ENCODE data around the gene DGKD.

The DGKD gene

DNA sequence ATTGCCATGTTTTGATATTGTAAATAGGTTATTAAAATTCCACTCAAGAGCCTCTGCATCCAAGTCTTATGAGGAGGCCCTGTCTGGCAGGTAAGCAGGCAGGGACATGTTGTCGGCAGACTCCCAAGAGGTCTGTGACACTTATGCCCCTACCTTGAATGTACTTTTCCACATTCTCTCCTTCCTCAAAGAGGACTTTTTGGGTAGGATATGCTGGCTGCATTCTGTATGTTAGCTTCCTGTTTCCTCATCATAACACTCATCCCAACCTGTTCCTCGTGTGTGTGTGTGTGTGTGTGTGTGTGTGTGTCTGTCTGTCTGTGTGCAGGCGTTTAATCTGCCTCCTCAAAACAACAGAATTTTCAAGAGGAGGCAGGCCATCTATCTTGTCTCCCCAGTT lies 137.0 kb downstream of the DGKD start:
- DNase-seq = no peak
- no CpG with 5 or more reads among the region's 3 CpGs for WGBS (ENCODE audit: insufficient coverage)
- H3K27ac ChIP-seq (ENCODE audit: insufficient read depth in 1 of 2, low read depth in 1 of 2, low read length in 2 of 2, poor library complexity in 1 of 2, severe bottlenecking in 2 of 2) = no peak overlapping the region
- H3K36me3 ChIP-seq (ENCODE audit: control insufficient read depth in 4 of 4, insufficient read depth in 4 of 4, low read length in 3 of 4) = peaks cover 3 to 47% (median 9%) of the 10 kb centered on the region in 4 experiments
- CTCF ChIA-PET = no interaction called here
- H3K4me3 ChIP-seq (ENCODE audit: control insufficient read depth in 1 of 7, extremely low read depth in 1 of 7, insufficient read depth in 4 of 7, low read depth in 2 of 7, low read length in 6 of 7) = no peak overlapping the region
- no peaks in the 10 kb centered on the region for H3K9me3 ChIP-seq (ENCODE audit: control extremely low read depth in 1 of 5, control insufficient read depth in 4 of 5, insufficient read depth in 2 of 5, low read depth in 1 of 5, low read length in 4 of 5)
- no peaks in the 10 kb centered on the region for H3K4me1 ChIP-seq (ENCODE audit: control extremely low read depth in 1 of 4, control insufficient read depth in 4 of 4, insufficient read depth in 4 of 4, low read length in 3 of 4)
- no peaks in the 10 kb centered on the region for H3K27me3 ChIP-seq (replicated peaks in 2 of 5; ENCODE audit: control insufficient read depth in 4 of 5, insufficient read depth in 5 of 5, low read length in 4 of 5)
- POLR2A ChIA-PET = interaction anchor here (0.7 kb wide), 1 partner anchor 9 kb away, joined by 3 read pairs; no protein-coding TSS in a partner anchor

DNA sequence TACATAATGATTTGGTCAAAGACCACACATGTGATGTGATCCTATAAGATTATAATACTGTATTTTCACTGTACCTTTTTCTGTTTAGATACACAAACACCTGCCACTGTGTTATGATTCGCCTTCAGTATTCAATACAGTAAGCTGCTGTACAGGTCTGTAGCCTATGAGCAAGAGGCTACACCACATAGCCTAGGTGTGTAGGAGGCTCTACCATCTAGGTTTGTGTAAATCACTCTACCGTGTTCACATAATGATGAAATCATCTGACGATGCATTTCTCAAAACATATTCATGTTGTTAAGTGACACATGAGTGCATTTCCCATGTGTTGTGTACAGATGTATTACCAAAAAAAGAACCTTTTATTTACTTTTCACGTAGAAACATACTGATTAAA lies 137.8 kb downstream of the DGKD start:
- Histone ChIP-seq H3K27me3 (replicated peaks in 2 of 5; ENCODE audit: control insufficient read depth in 4 of 5, insufficient read depth in 5 of 5, low read length in 4 of 5) (no peaks in the 10 kb centered on the region), H3K36me3 (ENCODE audit: control insufficient read depth in 4 of 4, insufficient read depth in 4 of 4, low read length in 3 of 4) (peaks cover 3 to 41% (median 10%) of the 10 kb centered on the region in 4 experiments), H3K9me3 (ENCODE audit: control extremely low read depth in 1 of 5, control insufficient read depth in 4 of 5, insufficient read depth in 2 of 5, low read depth in 1 of 5, low read length in 4 of 5) (no peaks in the 10 kb centered on the region), H3K4me3 (ENCODE audit: control insufficient read depth in 1 of 7, extremely low read depth in 1 of 7, insufficient read depth in 4 of 7, low read depth in 2 of 7, low read length in 6 of 7) (no peak overlapping the region), H3K4me1 (ENCODE audit: control extremely low read depth in 1 of 4, control insufficient read depth in 4 of 4, insufficient read depth in 4 of 4, low read length in 3 of 4) (no peaks in the 10 kb centered on the region), H3K27ac (ENCODE audit: insufficient read depth in 1 of 2, low read depth in 1 of 2, low read length in 2 of 2, poor library complexity in 1 of 2, severe bottlenecking in 2 of 2) (no peak overlapping the region)
- 94% methylated on average over 2 of the region's 4 CpGs for WGBS (ENCODE audit: insufficient coverage)
- CTCF ChIA-PET = no interaction called here
- no peak for DNase-seq
- POLR2A ChIA-PET = interaction anchor here (0.7 kb wide), 1 partner anchor 9 kb away, joined by 3 read pairs; no protein-coding TSS in a partner anchor

DNA sequence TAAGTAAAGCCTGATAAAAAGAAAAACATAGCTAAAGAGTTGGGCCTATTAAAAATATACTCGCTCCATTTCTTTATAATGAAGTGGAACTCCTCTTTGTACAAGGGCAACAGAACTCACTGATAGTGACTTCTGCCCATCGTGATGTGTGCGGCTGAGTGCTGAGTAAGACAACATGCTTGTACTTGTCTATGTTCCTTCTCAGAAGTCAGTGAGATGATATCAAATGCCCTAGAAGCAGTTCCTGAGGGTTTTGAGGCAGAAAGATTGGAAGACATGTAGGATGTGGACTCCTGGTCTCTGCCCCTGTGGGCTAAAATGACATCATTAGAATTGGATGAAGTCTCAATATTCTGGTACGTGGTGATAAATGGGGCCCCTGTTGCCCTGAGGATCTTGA lies 138.5 kb downstream of the DGKD start:
- Histone ChIP-seq H3K36me3 (ENCODE audit: control insufficient read depth in 4 of 4, insufficient read depth in 4 of 4, low read length in 3 of 4) (peaks cover 3 to 43% (median 11%) of the 10 kb centered on the region in 4 experiments), H3K4me3 (ENCODE audit: control insufficient read depth in 1 of 7, extremely low read depth in 1 of 7, insufficient read depth in 4 of 7, low read depth in 2 of 7, low read length in 6 of 7) (no peak overlapping the region), H3K4me1 (ENCODE audit: control extremely low read depth in 1 of 4, control insufficient read depth in 4 of 4, insufficient read depth in 4 of 4, low read length in 3 of 4) (peaks cover 0 to 7% (median 3%) of the 10 kb centered on the region in 4 experiments), H3K27ac (ENCODE audit: insufficient read depth in 1 of 2, low read depth in 1 of 2, low read length in 2 of 2, poor library complexity in 1 of 2, severe bottlenecking in 2 of 2) (no peak overlapping the region), H3K27me3 (replicated peaks in 2 of 5; ENCODE audit: control insufficient read depth in 4 of 5, insufficient read depth in 5 of 5, low read length in 4 of 5) (no peaks in the 10 kb centered on the region), H3K9me3 (ENCODE audit: control extremely low read depth in 1 of 5, control insufficient read depth in 4 of 5, insufficient read depth in 2 of 5, low read depth in 1 of 5, low read length in 4 of 5) (no peaks in the 10 kb centered on the region)
- CTCF ChIA-PET = no interaction called here
- 96% methylated on average over 3 of the region's 4 CpGs for WGBS (ENCODE audit: insufficient coverage)
- POLR2A ChIA-PET = no interaction called here
- DNase-seq = no peak

DNA sequence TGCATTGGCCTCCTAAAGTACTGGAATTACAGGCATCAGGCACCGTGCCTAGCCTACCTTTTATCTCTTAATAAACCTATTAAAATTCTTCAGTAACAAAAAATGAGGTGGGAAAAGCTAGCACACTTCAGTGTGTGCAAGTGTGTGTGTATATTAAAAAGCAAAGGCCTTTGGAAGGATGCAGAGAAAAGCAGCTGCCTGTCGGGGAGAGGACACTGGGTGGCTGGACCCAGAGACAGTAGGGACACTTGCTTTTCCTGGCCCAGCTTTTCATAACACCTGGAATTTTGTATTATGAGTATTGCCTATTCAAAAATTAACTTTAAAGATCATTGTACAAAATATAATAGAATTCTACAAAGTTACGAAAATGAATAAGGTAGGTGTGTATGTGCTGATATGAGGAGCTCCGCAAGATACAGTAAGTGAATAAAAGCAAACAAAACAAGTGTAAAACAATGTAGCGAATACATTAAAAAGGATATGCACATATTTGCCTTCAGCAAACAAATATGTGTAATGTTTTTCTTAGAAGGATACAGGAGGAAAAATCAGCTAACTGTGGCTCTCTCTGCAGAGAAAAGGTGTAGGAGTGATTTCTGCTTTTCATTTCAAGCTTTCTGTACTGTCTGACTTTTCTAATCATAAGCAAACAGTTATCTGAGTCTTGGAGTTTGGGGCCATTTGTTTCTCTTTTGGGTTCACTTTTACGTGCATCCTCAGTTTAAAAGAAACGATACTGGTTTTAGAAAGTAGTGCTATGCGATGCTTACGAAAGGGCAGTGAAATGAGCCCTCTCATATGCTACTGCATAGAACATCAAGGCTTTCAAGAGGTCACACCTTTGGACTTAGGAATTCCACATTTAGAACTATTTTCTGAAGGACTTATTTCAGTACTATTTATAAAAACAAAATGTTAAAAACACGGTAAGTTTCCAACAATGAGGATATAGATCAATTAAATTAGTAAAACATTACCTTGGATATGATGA lies 141.5 kb downstream of the DGKD start:
- Histone ChIP-seq H3K36me3 (ENCODE audit: control insufficient read depth in 4 of 4, insufficient read depth in 4 of 4, low read length in 3 of 4) (peaks cover 3 to 26% (median 11%) of the 10 kb centered on the region in 4 experiments), H3K27me3 (replicated peaks in 2 of 5; ENCODE audit: control insufficient read depth in 4 of 5, insufficient read depth in 5 of 5, low read length in 4 of 5) (no peaks in the 10 kb centered on the region), H3K27ac (ENCODE audit: insufficient read depth in 1 of 2, low read depth in 1 of 2, low read length in 2 of 2, poor library complexity in 1 of 2, severe bottlenecking in 2 of 2) (no peak overlapping the region), H3K9me3 (ENCODE audit: control extremely low read depth in 1 of 5, control insufficient read depth in 4 of 5, insufficient read depth in 2 of 5, low read depth in 1 of 5, low read length in 4 of 5) (no peaks in the 10 kb centered on the region), H3K4me1 (ENCODE audit: control extremely low read depth in 1 of 4, control insufficient read depth in 4 of 4, insufficient read depth in 4 of 4, low read length in 3 of 4) (peaks cover 0 to 20% (median 6%) of the 10 kb centered on the region in 4 experiments), H3K4me3 (ENCODE audit: control insufficient read depth in 1 of 7, extremely low read depth in 1 of 7, insufficient read depth in 4 of 7, low read depth in 2 of 7, low read length in 6 of 7) (no peak overlapping the region)
- no peak for DNase-seq
- CTCF ChIA-PET = no interaction called here
- 93% methylated on average over 3 of the region's 10 CpGs for WGBS (ENCODE audit: insufficient coverage)
- POLR2A ChIA-PET = no interaction called here

DNA sequence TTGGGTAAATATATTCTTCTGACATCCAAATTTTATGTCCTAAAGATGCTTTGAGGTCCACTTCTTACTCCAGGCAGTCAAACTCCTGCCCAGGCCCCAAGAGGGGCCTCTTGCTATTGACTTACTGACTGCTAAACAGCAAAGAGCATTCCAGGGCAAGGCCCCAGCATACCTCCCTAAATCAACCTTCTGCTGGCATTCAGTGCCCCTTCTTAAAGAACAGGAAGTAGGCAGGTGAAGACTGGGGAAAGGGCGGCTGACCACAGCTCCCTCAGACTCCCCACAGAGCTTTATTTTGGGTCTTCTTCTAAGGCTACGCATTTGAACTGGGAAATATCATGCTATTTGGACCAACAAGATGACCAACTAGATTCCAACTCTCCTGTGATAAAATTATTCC lies 143.4 kb downstream of the DGKD start:
- H3K27me3 ChIP-seq (replicated peaks in 2 of 5; ENCODE audit: control insufficient read depth in 4 of 5, insufficient read depth in 5 of 5, low read length in 4 of 5) = no peaks in the 10 kb centered on the region
- H3K4me3 ChIP-seq (ENCODE audit: control insufficient read depth in 1 of 7, extremely low read depth in 1 of 7, insufficient read depth in 4 of 7, low read depth in 2 of 7, low read length in 6 of 7) = no peak overlapping the region
- 80% methylated on average over 2 of the region's 2 CpGs for WGBS (ENCODE audit: insufficient coverage)
- H3K9me3 ChIP-seq (ENCODE audit: control extremely low read depth in 1 of 5, control insufficient read depth in 4 of 5, insufficient read depth in 2 of 5, low read depth in 1 of 5, low read length in 4 of 5) = peaks cover 2 to 10% (median 4%) of the 10 kb centered on the region in 5 experiments
- H3K4me1 ChIP-seq (ENCODE audit: control extremely low read depth in 1 of 4, control insufficient read depth in 4 of 4, insufficient read depth in 4 of 4, low read length in 3 of 4) = peaks cover 0 to 20% (median 6%) of the 10 kb centered on the region in 4 experiments
- no peak overlapping the region for H3K27ac ChIP-seq (ENCODE audit: insufficient read depth in 1 of 2, low read depth in 1 of 2, low read length in 2 of 2, poor library complexity in 1 of 2, severe bottlenecking in 2 of 2)
- CTCF ChIA-PET = interaction anchor here (0.9 kb wide), 1 partner anchor 14 kb away, joined by 4 read pairs; no protein-coding TSS in a partner anchor
- peak in 1 of 3 donors; percentile 18 for DNase-seq
- POLR2A ChIA-PET = no interaction called here
- peaks cover 4 to 33% (median 19%) of the 10 kb centered on the region in 4 experiments for H3K36me3 ChIP-seq (ENCODE audit: control insufficient read depth in 4 of 4, insufficient read depth in 4 of 4, low read length in 3 of 4)

DNA sequence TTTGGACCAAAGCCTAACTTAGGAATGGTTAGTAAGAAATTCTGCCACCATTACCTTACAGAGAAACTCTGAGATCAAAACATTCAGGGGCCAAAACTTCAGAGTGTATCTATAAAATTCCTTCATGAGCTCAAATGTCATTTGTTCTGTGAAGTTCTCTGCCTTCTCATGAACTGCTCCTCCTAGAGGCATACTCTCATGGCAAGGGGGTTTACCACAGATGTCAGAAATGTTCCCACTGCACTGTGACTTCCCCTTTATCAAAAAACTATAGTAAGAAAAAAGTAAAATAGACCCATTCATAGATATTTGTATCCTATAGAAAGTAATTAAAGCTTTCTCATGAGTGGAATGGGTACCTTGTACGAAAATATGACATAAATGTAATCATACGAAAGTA lies 143.8 kb downstream of the DGKD start:
- no peaks in the 10 kb centered on the region for H3K27me3 ChIP-seq (replicated peaks in 2 of 5; ENCODE audit: control insufficient read depth in 4 of 5, insufficient read depth in 5 of 5, low read length in 4 of 5)

DNA sequence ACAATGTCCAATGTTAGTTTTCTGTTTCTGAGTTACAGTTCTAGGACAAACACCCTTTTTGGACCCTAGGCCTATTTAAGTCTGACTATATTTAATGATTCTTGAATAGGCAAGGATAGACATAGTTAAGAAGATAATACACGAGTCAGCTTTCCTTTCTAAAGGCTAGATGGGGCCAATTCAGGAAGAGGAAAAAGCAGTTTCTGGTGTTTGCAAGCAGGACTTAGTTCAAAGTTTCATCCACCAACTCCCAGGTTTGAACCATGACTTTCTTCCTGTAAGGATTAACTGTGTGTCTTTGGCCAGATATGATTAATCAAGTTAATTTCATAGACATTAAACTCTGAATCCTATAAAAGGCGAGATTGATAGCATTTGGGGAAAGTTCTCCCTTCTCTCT lies 145.6 kb downstream of the DGKD start:
- no peak for DNase-seq
- POLR2A ChIA-PET = no interaction called here
- Histone ChIP-seq H3K4me1 (ENCODE audit: control extremely low read depth in 1 of 4, control insufficient read depth in 4 of 4, insufficient read depth in 4 of 4, low read length in 3 of 4) (peaks cover 0 to 20% (median 6%) of the 10 kb centered on the region in 4 experiments), H3K27ac (ENCODE audit: insufficient read depth in 1 of 2, low read depth in 1 of 2, low read length in 2 of 2, poor library complexity in 1 of 2, severe bottlenecking in 2 of 2) (no peak overlapping the region), H3K27me3 (replicated peaks in 2 of 5; ENCODE audit: control insufficient read depth in 4 of 5, insufficient read depth in 5 of 5, low read length in 4 of 5) (no peaks in the 10 kb centered on the region), H3K36me3 (ENCODE audit: control insufficient read depth in 4 of 4, insufficient read depth in 4 of 4, low read length in 3 of 4) (peaks cover 4 to 34% (median 13%) of the 10 kb centered on the region in 4 experiments), H3K4me3 (ENCODE audit: control insufficient read depth in 1 of 7, extremely low read depth in 1 of 7, insufficient read depth in 4 of 7, low read depth in 2 of 7, low read length in 6 of 7) (no peak overlapping the region), H3K9me3 (ENCODE audit: control extremely low read depth in 1 of 5, control insufficient read depth in 4 of 5, insufficient read depth in 2 of 5, low read depth in 1 of 5, low read length in 4 of 5) (peaks cover 5 to 29% (median 7%) of the 10 kb centered on the region in 5 experiments)
- CTCF ChIA-PET = no interaction called here
- 100% methylated on average over 1 of the region's 2 CpGs for WGBS (ENCODE audit: insufficient coverage)

More for the DNA sequence above, 143.8 kb downstream of the DGKD start:
- H3K4me1 ChIP-seq (ENCODE audit: control extremely low read depth in 1 of 4, control insufficient read depth in 4 of 4, insufficient read depth in 4 of 4, low read length in 3 of 4) = peaks cover 0 to 20% (median 6%) of the 10 kb centered on the region in 4 experiments
- H3K36me3 ChIP-seq (ENCODE audit: control insufficient read depth in 4 of 4, insufficient read depth in 4 of 4, low read length in 3 of 4) = peaks cover 4 to 33% (median 16%) of the 10 kb centered on the region in 4 experiments
- ChIA-PET POLR2A (no interaction called here), CTCF (interaction anchor here (0.9 kb wide), 1 partner anchor 13 kb away, joined by 4 read pairs; no protein-coding TSS in a partner anchor)
- peaks cover 4 to 14% (median 5%) of the 10 kb centered on the region in 5 experiments for H3K9me3 ChIP-seq (ENCODE audit: control extremely low read depth in 1 of 5, control insufficient read depth in 4 of 5, insufficient read depth in 2 of 5, low read depth in 1 of 5, low read length in 4 of 5)
- no peak overlapping the region for H3K4me3 ChIP-seq (ENCODE audit: control insufficient read depth in 1 of 7, extremely low read depth in 1 of 7, insufficient read depth in 4 of 7, low read depth in 2 of 7, low read length in 6 of 7)
- no peak overlapping the region for H3K27ac ChIP-seq (ENCODE audit: insufficient read depth in 1 of 2, low read depth in 1 of 2, low read length in 2 of 2, poor library complexity in 1 of 2, severe bottlenecking in 2 of 2)
- no CpG with 5 or more reads among the region's 2 CpGs for WGBS (ENCODE audit: insufficient coverage)
- DNase-seq = peak; percentile 14 to 62 (median 59)
